ENCODE data around the gene ADGRF5. TPM values are rescaled to one million over a fixed set of nuclear protein-coding genes. Genes with fewer than 3 reads are reported as not detected.

ADGRF5 gene
- total and polyA plus RNA-seq, 2 donors (not counting 3 experiments of a cell fraction or from before 2014, with no cell fraction given), result 26.3 to 50.0 TPM

DNA sequence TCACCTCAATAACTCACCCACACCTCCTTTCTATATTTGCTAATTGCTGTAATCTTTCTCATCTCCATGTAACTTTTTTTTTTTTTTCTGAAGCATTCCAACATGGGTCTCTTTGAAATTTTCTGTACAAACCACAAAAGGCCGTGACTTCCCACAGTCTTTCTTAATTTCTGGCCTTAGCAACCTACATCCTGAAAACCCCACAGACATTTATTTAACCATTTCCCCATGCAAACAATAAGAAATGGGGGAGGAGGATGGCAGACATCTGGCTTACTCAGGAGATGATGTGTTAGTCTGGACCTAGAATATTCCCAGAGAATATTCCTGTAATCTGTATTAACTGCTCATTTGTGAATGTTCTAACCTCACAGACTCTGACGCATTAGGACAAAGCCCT lies 70.9 kb downstream of the ADGRF5 start:
- FAIRE-seq, result no peak
- intact Hi-C loops (cut with micrococcal nuclease) (loop anchor here (2.0 kb wide), 1 partner anchor 58 kb away; no protein-coding TSS in a partner anchor), dilution Hi-C loops (cut with MboI; ENCODE audit: extremely low pct_ligation_motif_present, low sequenced_read_pairs) (no loop called here)
- Histone ChIP-seq H3K4me3 (replicated peaks in 1 of 3; ENCODE audit: insufficient read depth in 1 of 3, low read depth in 1 of 3, low read length in 3 of 3) (no peak overlapping the region), H3K36me3 (ENCODE audit: control insufficient read depth in 2 of 2, extremely low read depth in 1 of 2, insufficient read depth in 2 of 2, low read length in 2 of 2) (no peaks in the 10 kb centered on the region), H2AFZ (ENCODE audit: low read depth, low read length) (no peak overlapping the region), H3K27ac (ENCODE audit: insufficient read depth, low read depth, low read length) (no peak overlapping the region), H3K9me1 (replicated peaks; ENCODE audit: control insufficient read depth, extremely low read depth, insufficient read depth, low read length) (no peaks in the 10 kb centered on the region), H3K9ac (replicated peaks; ENCODE audit: extremely low read depth, insufficient read depth, low read length) (no peak overlapping the region), H3K9me3 (replicated peaks; ENCODE audit: control insufficient read depth, insufficient read depth, low read length) (no peaks in the 10 kb centered on the region), H4K20me1 (replicated peaks; ENCODE audit: control insufficient read depth, extremely low read depth, insufficient read depth, low read length) (no peaks in the 10 kb centered on the region), H3K4me2 (ENCODE audit: insufficient read depth, low read length) (no peak overlapping the region), H3K27me3 (ENCODE audit: control insufficient read depth in 2 of 2, insufficient read depth in 2 of 2, low read length in 2 of 2) (no peaks in the 10 kb centered on the region), H3K79me2 (ENCODE audit: control insufficient read depth, insufficient read depth, low read length) (no peaks in the 10 kb centered on the region), H3K4me1 (ENCODE audit: control insufficient read depth, extremely low read depth, insufficient read depth, low read length) (peaks cover 31% of the 10 kb centered on the region)
- POLR2A ChIA-PET, result no interaction called here
- CTCF ChIA-PET, result interaction anchor here (0.7 to 4.0 kb wide), 4 partner anchors 28 to 196 kb away, joined by 3 to 116 read pairs (median 7); no protein-coding TSS in a partner anchor
- DNase-seq (ENCODE audit: low read depth, low spot score), result peak; percentile 48
- no peak for TF ChIP-seq JUN (IDR thresholded peaks at IDR 0.05; ENCODE audit: borderline replicate concordance, insufficient read depth, insufficient read length, low read depth)
- no peak for TF ChIP-seq CTCF (IDR thresholded peaks at IDR 0.05; ENCODE audit: extremely low read depth in 1 of 2, insufficient read depth in 1 of 2, low read depth in 1 of 2, low read length in 2 of 2)
- TF ChIP-seq MYC (IDR thresholded peaks at IDR 0.05; ENCODE audit: low read depth, low read length), result no peak
- TF ChIP-seq GATA2 (IDR thresholded peaks at IDR 0.05; ENCODE audit: insufficient read depth, insufficient read length, low read depth, low read length), result no peak
- no peak for TF ChIP-seq POLR2A (IDR thresholded peaks at IDR 0.05; ENCODE audit: low read depth, low read length)
- TF ChIP-seq FOS (IDR thresholded peaks at IDR 0.05; ENCODE audit: borderline replicate concordance, insufficient read depth, low read length), result no peak
- TF ChIP-seq EZH2 (IDR thresholded peaks at IDR 0.05; ENCODE audit: borderline replicate concordance, low read depth, low read length, severe bottlenecking), result no peak
- TF ChIP-seq MAX (IDR thresholded peaks at IDR 0.05; ENCODE audit: insufficient read depth, insufficient read length), result no peak
- TF ChIP-seq POLR2AphosphoS5 (IDR thresholded peaks at IDR 0.05; ENCODE audit: insufficient read depth, low read depth, low read length), result no peak
- no TSS peak for BruUV-seq (replicated peaks)
